ENCODE data around the gene CRNN.

The CRNN gene

GRCh38 chr1:152444045-152444444 is 30.0 kb upstream of the CRNN start:
- no peak overlapping the region for H3K4me3 ChIP-seq (replicated peaks; ENCODE audit: low read depth, low read length)
- no peak for TF ChIP-seq CTCF (IDR thresholded peaks at IDR 0.05; ENCODE audit: low read length, missing control alignments)
- no peak for DNase-seq (ENCODE audit: low read depth)

DNA sequence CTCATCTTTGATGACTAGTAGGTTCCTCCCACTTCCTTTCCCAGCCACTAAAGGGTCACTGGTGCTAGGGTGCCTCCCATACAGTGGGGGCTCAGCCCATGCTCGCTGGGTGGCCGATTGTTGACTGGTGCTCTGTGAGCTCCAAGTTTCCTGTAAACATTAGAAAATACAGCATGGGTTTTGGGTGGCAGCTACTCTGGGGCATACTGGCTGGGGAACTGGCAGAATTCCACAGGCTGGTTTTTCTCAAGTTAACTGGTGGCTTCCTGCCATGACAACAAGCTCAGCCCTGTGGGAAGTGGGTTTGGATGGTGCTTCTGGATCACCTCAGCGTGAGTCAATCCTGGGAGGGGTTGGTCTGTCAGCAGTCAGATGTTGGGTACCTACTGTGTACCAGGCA is 28.7 kb upstream of the CRNN start:
- peak; percentile 42 for DNase-seq (ENCODE audit: low read depth)
- TF ChIP-seq CTCF (IDR thresholded peaks at IDR 0.05; ENCODE audit: low read length, missing control alignments), result no peak
- H3K4me3 ChIP-seq (replicated peaks; ENCODE audit: low read depth, low read length), result no peak overlapping the region

DNA sequence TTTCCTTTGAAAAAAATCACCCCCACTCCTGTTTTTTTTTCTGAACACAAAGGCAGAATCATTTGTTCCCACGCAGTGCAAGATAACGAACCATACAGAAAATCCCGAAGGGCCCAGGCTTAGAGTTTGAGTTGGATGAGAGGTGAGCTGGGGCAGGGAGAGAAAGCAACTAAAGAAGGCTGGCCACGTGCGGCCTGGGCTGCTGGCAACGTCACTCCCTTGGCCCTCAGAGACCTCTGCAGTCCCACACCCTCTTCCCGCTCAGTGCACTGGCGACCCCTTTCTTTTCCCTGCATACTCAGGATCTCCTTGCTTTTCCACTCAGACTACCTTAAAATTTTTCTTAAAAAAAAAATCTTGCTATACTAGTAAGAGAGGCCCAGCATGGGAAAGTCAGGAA is 28.2 kb upstream of the CRNN start:
- no peak for TF ChIP-seq CTCF (IDR thresholded peaks at IDR 0.05; ENCODE audit: low read length, missing control alignments)
- H3K4me3 ChIP-seq (replicated peaks; ENCODE audit: low read depth, low read length), result no peak overlapping the region
- DNase-seq (ENCODE audit: low read depth), result peak; percentile 16

DNA sequence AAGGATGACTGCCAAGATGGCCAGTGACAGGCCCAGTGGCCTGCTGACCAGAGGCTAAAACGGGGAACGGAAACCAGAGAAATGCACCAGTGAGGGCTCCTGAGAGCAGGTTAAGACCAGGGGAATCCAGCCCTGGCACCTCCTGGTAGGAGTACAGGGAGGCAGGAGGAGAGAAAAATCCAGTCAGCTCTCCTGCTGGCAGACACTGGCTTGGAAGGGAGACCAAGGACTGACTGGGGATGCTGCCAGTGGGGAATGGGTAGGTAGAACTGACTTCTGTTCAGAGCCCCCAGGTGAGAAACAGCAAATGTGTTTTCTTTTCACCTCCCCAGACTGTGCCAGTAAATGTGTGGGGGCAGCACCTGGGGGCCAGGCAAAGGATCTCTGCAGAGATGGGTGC is 27.7 kb upstream of the CRNN start:
- TF ChIP-seq CTCF (IDR thresholded peaks at IDR 0.05; ENCODE audit: low read length, missing control alignments), result no peak
- H3K4me3 ChIP-seq (replicated peaks; ENCODE audit: low read depth, low read length), result no peak overlapping the region
- DNase-seq (ENCODE audit: low read depth), result no peak

DNA sequence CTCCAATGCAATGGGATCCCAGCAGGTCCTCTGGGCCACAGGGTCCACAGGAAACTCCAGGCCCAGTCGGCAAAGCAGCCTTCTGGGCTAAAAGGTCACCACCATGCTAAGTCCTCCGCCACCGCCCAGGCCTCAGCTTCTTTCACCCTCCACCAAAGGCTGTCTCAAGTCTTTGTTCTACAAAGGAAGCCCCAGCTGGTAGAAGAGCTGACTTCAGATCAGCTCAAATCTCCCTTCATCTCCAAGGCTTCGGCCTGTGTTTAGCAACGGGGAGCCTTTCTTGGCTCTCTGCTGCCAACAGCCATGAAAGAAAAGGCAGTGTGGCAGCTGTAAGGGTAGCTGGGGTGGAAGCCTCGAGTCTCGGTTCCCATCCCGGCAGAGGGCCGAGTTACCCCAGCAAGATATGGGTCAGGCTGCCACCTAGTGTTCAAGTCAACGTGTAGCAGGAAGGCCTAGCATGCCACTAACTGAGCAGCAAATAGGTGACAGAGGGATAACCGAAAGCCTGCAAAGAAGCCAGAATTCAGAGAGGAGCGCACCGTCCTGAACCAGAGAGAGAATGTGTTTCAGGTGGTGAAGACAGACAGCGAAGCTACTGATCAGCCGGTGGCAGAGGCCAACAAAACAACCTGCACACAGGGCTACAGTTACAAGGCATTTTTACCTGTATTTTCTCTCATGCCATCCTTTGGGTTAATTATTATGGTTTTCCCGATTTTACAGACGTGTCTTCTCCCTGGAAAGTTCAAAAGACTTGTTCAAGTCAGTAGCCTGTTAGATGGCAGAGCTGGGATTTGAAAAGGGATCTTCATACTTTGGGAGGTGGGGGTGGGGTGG is 26.8 kb upstream of the CRNN start:
- TF ChIP-seq CTCF (IDR thresholded peaks at IDR 0.05; ENCODE audit: low read length, missing control alignments), result peak; percentile 88
- no peak overlapping the region for H3K4me3 ChIP-seq (replicated peaks; ENCODE audit: low read depth, low read length)
- peak; percentile 76 for DNase-seq (ENCODE audit: low read depth)

DNA sequence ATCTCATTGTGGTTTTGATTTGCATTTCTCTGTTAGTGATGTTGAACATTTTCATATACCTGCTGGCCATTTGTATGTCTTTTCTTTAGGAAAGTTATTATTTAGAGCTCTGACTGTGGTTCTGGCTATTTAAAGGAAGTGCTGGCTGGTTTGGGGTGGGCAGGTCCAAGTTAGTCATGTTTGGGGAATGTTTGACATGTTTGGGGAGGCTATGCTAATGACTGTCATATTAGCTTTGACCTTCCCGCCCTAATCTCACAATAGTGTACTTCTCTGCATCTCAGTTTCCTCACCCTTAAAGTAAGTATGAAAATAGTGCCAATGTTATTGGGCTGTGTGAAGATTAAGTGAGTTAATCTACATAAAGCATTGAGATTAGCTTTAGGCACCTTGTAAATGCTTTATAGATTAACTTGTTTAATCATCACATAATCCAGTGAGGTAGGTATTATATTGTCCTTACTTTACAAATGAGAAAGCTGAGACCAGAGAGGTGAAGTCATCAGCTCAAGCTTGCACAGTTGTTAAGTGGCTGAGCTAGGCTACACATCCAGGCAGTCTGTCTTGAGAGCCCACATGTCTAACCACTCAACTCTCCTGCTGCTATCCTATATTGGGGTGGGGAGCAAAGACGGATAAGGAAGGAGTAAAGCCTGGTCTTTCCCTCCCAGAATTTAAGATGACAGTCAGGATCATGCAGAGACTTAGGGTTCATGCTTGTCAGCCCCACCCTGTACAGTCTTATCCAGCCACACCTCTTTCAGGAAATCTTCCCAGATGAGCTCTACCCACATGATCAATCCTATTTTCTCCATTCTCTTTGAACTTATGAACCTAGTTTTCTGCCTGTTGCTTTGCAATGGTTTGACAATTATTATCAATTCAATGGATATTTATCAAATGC is 22.8 kb upstream of the CRNN start:
- TF ChIP-seq CTCF (IDR thresholded peaks at IDR 0.05; ENCODE audit: low read length, missing control alignments), result no peak
- H3K4me3 ChIP-seq (replicated peaks; ENCODE audit: low read depth, low read length), result no peak overlapping the region
- DNase-seq (ENCODE audit: low read depth), result no peak

Data from fibroblast of pulmonary artery (primary cell).